ENCODE data around the gene TIA1. TPM values are rescaled to one million over a fixed set of nuclear protein-coding genes. Genes with fewer than 3 reads are reported as not detected.

TIA1 gene
- total RNA-seq, 1 experiment from 2014 or later, result 94.1 TPM

DNA sequence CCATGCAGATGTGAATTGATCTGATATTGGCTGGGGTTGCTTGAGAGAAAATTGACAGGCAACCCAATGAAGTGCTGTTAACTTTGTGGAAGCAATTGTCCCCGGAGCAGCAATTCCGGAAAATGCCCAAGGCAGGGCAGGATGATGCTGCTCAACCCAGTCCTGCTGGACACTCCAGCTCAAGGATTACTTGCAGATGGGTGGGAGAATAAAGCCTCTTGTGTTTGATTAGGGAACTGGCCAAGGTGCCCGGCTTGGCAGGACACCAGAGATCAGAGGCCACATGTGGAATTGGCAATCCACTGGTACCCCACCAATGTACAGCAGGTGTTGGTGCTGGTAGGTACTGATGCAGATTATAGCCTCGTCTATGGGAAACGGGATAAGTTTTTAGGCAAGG lies 45.3 kb downstream of the TIA1 start:
- CTCF ChIA-PET, result no interaction called here
- H3K4me2 ChIP-seq (ENCODE audit: low read length), result no peak overlapping the region
- H3K4me3 ChIP-seq (replicated peaks in 1 of 2; ENCODE audit: low read depth in 1 of 2, low read length in 2 of 2), result no peak overlapping the region
- H3K79me2 ChIP-seq (ENCODE audit: insufficient read depth, low read length), result no peaks in the 10 kb centered on the region
- no peak for DNase-seq (ENCODE audit: low read depth, low spot score)
- H3K27ac ChIP-seq (ENCODE audit: low read depth, low read length), result no peak overlapping the region
- no peak overlapping the region for H2AFZ ChIP-seq (ENCODE audit: low read depth, low read length, poor library complexity, severe bottlenecking)
- H3K4me1 ChIP-seq (ENCODE audit: control insufficient read depth in 1 of 2, insufficient read depth in 2 of 2, low read length in 2 of 2), result no peaks in the 10 kb centered on the region
- no peak overlapping the region for H3K9ac ChIP-seq (ENCODE audit: low read length)
- no TSS peak for BruUV-seq (replicated peaks)
- intact Hi-C loops (cut with micrococcal nuclease), result no loop called here
- no peaks in the 10 kb centered on the region for H3K9me2 ChIP-seq (ENCODE audit: insufficient read depth)
- TF ChIP-seq ELF1 (IDR thresholded peaks at IDR 0.05; ENCODE audit: borderline replicate concordance, low read depth), result no peak
- TF ChIP-seq SIN3A (IDR thresholded peaks at IDR 0.05; ENCODE audit: low read depth), result no peak
- no peak for TF ChIP-seq EGR1 (IDR thresholded peaks at IDR 0.05; ENCODE audit: low read depth)
- no peak for TF ChIP-seq ZNF274 (IDR thresholded peaks at IDR 0.05; ENCODE audit: low read depth, low read length)
- TF ChIP-seq, protein P1, sequence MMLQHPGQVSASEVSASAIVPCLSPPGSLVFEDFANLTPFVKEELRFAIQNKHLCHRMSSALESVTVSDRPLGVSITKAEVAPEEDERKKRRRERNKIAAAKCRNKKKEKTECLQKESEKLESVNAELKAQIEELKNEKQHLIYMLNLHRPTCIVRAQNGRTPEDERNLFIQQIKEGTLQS (IDR thresholded peaks at IDR 0.05), result no peak
- no peak for TF ChIP-seq CBX3 (IDR thresholded peaks at IDR 0.05; ENCODE audit: low read depth)
- RAD21 ChIA-PET (ENCODE audit: low non-redundant PET in 1 of 2, low total read pairs in 2 of 2, uncharacterized antibody in 2 of 2, unreplicated experiment in 2 of 2), result no interaction called here
- no peaks in the 10 kb centered on the region for H3K27me3 ChIP-seq (ENCODE audit: insufficient read depth, low read length)
- ATAC-seq, result no peak
- no peaks in the 10 kb centered on the region for H3K9me3 ChIP-seq (ENCODE audit: control insufficient read depth in 1 of 2, insufficient read depth in 1 of 2, low read depth in 1 of 2, low read length in 2 of 2)
- no peaks in the 10 kb centered on the region for H3K36me3 ChIP-seq (ENCODE audit: control insufficient read depth in 1 of 2, insufficient read depth in 2 of 2, low read length in 2 of 2)
- no peaks in the 10 kb centered on the region for H4K20me1 ChIP-seq (ENCODE audit: insufficient read depth)
- POLR2A ChIA-PET, result interaction anchor here (1.8 kb wide), 1 partner anchor 12 kb away, joined by 6 read pairs; the partner anchor contains the start of gene C2orf42

DNA sequence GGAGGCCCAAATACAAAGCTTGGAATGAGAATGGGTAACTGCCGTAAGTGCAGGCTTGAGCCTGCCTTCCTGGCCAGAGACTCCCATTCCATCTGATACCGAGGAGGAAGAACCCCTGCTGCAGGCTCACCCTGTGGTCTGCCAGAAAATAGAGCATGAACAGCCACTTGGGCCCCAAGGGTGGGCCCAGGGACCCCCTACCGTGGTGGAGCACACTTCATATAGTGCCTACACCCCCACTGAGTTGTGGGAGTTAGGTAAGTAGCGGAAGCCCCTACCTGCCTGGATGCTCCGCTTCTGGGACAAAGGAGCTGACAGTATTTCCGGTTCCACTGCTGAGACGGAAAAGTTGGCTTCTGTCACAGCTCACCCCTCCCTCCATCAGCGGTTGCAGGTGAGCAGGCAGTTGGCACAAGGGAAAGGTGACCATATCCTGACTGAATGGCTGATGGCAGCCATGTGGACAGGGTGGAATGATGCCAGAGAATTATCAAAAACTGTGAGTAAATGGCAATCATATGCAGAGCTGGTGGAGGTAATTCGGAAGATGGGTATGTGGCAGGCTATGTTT lies 46.1 kb downstream of the TIA1 start:
- Histone ChIP-seq H3K36me3 (ENCODE audit: control insufficient read depth in 1 of 2, insufficient read depth in 2 of 2, low read length in 2 of 2) (no peaks in the 10 kb centered on the region), H3K4me2 (ENCODE audit: low read length) (no peak overlapping the region), H3K4me3 (replicated peaks in 1 of 2; ENCODE audit: low read depth in 1 of 2, low read length in 2 of 2) (no peak overlapping the region), H3K4me1 (ENCODE audit: control insufficient read depth in 1 of 2, insufficient read depth in 2 of 2, low read length in 2 of 2) (no peaks in the 10 kb centered on the region), H3K9me3 (ENCODE audit: control insufficient read depth in 1 of 2, insufficient read depth in 1 of 2, low read depth in 1 of 2, low read length in 2 of 2) (no peaks in the 10 kb centered on the region), H3K9me2 (ENCODE audit: insufficient read depth) (no peaks in the 10 kb centered on the region), H3K9ac (ENCODE audit: low read length) (no peak overlapping the region), H3K27ac (ENCODE audit: low read depth, low read length) (no peak overlapping the region), H2AFZ (ENCODE audit: low read depth, low read length, poor library complexity, severe bottlenecking) (no peak overlapping the region), H3K27me3 (ENCODE audit: insufficient read depth, low read length) (no peaks in the 10 kb centered on the region), H3K79me2 (ENCODE audit: insufficient read depth, low read length) (no peaks in the 10 kb centered on the region), H4K20me1 (ENCODE audit: insufficient read depth) (no peaks in the 10 kb centered on the region)
- no TSS peak for BruUV-seq (replicated peaks)
- DNase-seq (ENCODE audit: low read depth, low spot score), result no peak
- intact Hi-C loops (cut with micrococcal nuclease), result no loop called here
- ChIA-PET POLR2A (no interaction called here), RAD21 (ENCODE audit: low non-redundant PET in 1 of 2, low total read pairs in 2 of 2, uncharacterized antibody in 2 of 2, unreplicated experiment in 2 of 2) (no interaction called here), CTCF (no interaction called here)
- no peak for ATAC-seq
- TF ChIP-seq EGR1 (IDR thresholded peaks at IDR 0.05; ENCODE audit: low read depth), result no peak
- TF ChIP-seq YY1 (IDR thresholded peaks at IDR 0.05; ENCODE audit: extremely low read depth, insufficient replicate concordance, low read depth, low read length), result no peak
- no peak for TF ChIP-seq TCF7L2 (IDR thresholded peaks at IDR 0.05; ENCODE audit: borderline replicate concordance, extremely low read depth, insufficient read depth, insufficient read length)
- TF ChIP-seq ZNF274 (IDR thresholded peaks at IDR 0.05; ENCODE audit: low read depth, low read length), result no peak
- no peak for TF ChIP-seq POLR2A (IDR thresholded peaks at IDR 0.05; ENCODE audit: borderline replicate concordance, extremely low read depth, insufficient read depth, insufficient read length)
- no peak for TF ChIP-seq ELF1 (IDR thresholded peaks at IDR 0.05; ENCODE audit: borderline replicate concordance, low read depth)
